CD4-positive, alpha-beta T cell treated with Interleukin-12 subunit alpha and Interleukin-12 subunit beta, for 1 hour (primary cell): Measurements from ENCODE around the gene PKD1.

Experiments used
- DNase-seq: peaks from one replicate; pipeline ENCODE4 v3.0.0-alpha.2; 2020

The PKD1 gene

GRCh38 chr16:2070576-2071453, 64.9 kb downstream of the PKD1 start:
- DNase-seq, result no peak

GRCh38 chr16:2066139-2066538, 69.6 kb downstream of the PKD1 start:
- no peak for DNase-seq

GRCh38 chr16:2064368-2064945, 71.2 kb downstream of the PKD1 start:
- no peak for DNase-seq

GRCh38 chr16:2063861-2064260, 71.8 kb downstream of the PKD1 start:
- no peak for DNase-seq

GRCh38 chr16:2062801-2063200, 72.9 kb downstream of the PKD1 start:
- no peak for DNase-seq

GRCh38 chr16:2061526-2061925, 74.2 kb downstream of the PKD1 start:
- DNase-seq, result no peak

GRCh38 chr16:2061023-2061422, 74.7 kb downstream of the PKD1 start:
- no peak for DNase-seq

GRCh38 chr16:2060346-2060745, 75.4 kb downstream of the PKD1 start:
- no peak for DNase-seq

- no peak for DNase-seq
Observed at GRCh38 chr16:2058872-2059271, 76.8 kb downstream of the PKD1 start.

- no peak for DNase-seq
Observed at GRCh38 chr16:2058420-2058819, 77.3 kb downstream of the PKD1 start.

GRCh38 chr16:2057438-2057837, 78.3 kb downstream of the PKD1 start:
- no peak for DNase-seq

GRCh38 chr16:2056681-2057407, 78.9 kb downstream of the PKD1 start:
- DNase-seq, result no peak

GRCh38 chr16:2056077-2056476, 79.6 kb downstream of the PKD1 start:
- no peak for DNase-seq

- no peak for DNase-seq
Observed at GRCh38 chr16:2054543-2055245, 81.0 kb downstream of the PKD1 start.

GRCh38 chr16:2053897-2054296, 81.8 kb downstream of the PKD1 start:
- DNase-seq, result no peak

- no peak for DNase-seq
Observed at GRCh38 chr16:2053211-2053610, 82.5 kb downstream of the PKD1 start.

GRCh38 chr16:2048116-2048543, 87.6 kb downstream of the PKD1 start:
- no peak for DNase-seq

- DNase-seq, result peak; percentile 93
Observed at GRCh38 chr16:2047330-2048115, 88.2 kb downstream of the PKD1 start, which contains the start of the genes NTHL1 and TSC2. TSS of gene NTHL1 (minus strand) at chr16:2047834. CDS start at chr16:2047823, 11 bp downstream. TSS of gene TSC2 (plus strand) at chr16:2047985. CDS start at chr16:2048616, 631 bp downstream.

- DNase-seq, result no peak
Observed at GRCh38 chr16:2046893-2047329, 88.8 kb downstream of the PKD1 start.

- no peak for DNase-seq
Observed at GRCh38 chr16:2045965-2046892, 89.5 kb downstream of the PKD1 start.

- no peak for DNase-seq
Observed at GRCh38 chr16:2044541-2044940, 91.2 kb downstream of the PKD1 start.
